HEK293 (cell line): ENCODE measurements around the gene NFRKB.
"Not testable (repeated sequence)": the region's sequence is repeated elsewhere in the genome, so short reads cannot be mapped to it uniquely, and the experiment has no call there.

Experiments
- CTCF ChIA-PET: fragments of 350-600 bp; formaldehyde crosslinking; extraction: SDS; loops from one replicate; lab custom pipeline; 2021; ENCODE audit warnings: antibody characterized with exemption; lab: Yijun Ruan, JAX
- POLR2A ChIA-PET: fragments of 300-600 bp; formaldehyde crosslinking; extraction: SDS; loops from one replicate; lab custom pipeline; 2020; ENCODE audit warnings: antibody characterized with exemption, inconsistent platforms; lab: Yijun Ruan, JAX
- H3K27ac ChIP-seq: fragments of 200-500 bp; sonication (Bioruptor generic); 2 replicates; pipeline ENCODE4 v1.5.1; 2014; ENCODE audit warnings: low read depth, low read length, control low read depth, inconsistent platforms; ENCODE audit errors: extremely low read depth
- H3K36me3 ChIP-seq, 2 experiments: fragments of 200-500 bp in 1 of 2; sonication (Bioruptor generic) in 1 of 2; 1 replicate in 1 of 2; 2 replicates in 1 of 2; pipeline ENCODE4 v1.5.1; 2014 to 2017; ENCODE audit warnings: inconsistent platforms in 2 of 2, low read length in 2 of 2; ENCODE audit not compliant: control insufficient read depth in 2 of 2, insufficient read depth in 1 of 2
- H3K4me1 ChIP-seq: fragments of 200-500 bp; sonication (Bioruptor generic); 2 replicates; pipeline ENCODE4 v1.5.1; 2014; ENCODE audit warnings: mild to moderate bottlenecking, low read length, inconsistent platforms; ENCODE audit not compliant: control insufficient read depth, insufficient read depth
- H3K4me3 ChIP-seq: 2 replicates; pipeline ENCODE4 v1.5.1; 2011; ENCODE audit warnings: low read depth, mild to moderate bottlenecking, control low read depth, low read length, moderate library complexity
- H3K9me3 ChIP-seq: fragments of 200-500 bp; sonication (Bioruptor generic); 2 replicates; pipeline ENCODE4 v1.5.1; 2014; ENCODE audit warnings: low read depth, low read length, inconsistent platforms; ENCODE audit not compliant: control insufficient read depth, insufficient read depth
- BCL11B ChIP-seq: fragments of 450-650 bp; formaldehyde crosslinking; IDR thresholded peaks from 2 replicates; pipeline ENCODE4 v1.5.1; 2016; ENCODE audit warnings: low read depth, missing biosample characterization, missing genetic modification characterization
- GLI4 ChIP-seq: fragments of 450-650 bp; formaldehyde crosslinking; IDR thresholded peaks from 2 replicates; pipeline ENCODE4 v1.5.1; 2016; ENCODE audit warnings: missing biosample characterization, missing genetic modification characterization
- HOXA7 ChIP-seq: sonication (generic); formaldehyde crosslinking; IDR thresholded peaks from 2 replicates; pipeline ENCODE4 v1.8.1; 2022; ENCODE audit warnings: missing genetic modification reagents, borderline replicate concordance
- OSR2 ChIP-seq: fragments of 450-650 bp; formaldehyde crosslinking; IDR thresholded peaks from 2 replicates; pipeline ENCODE4 v1.5.1; 2016; ENCODE audit warnings: missing biosample characterization, missing genetic modification characterization
- RBAK ChIP-seq: fragments of 450-650 bp; formaldehyde crosslinking; IDR thresholded peaks from 2 replicates; pipeline ENCODE4 v1.5.1; 2016; ENCODE audit warnings: missing biosample characterization, missing genetic modification characterization
- ZBTB20 ChIP-seq: fragments of 450-650 bp; formaldehyde crosslinking; IDR thresholded peaks from 2 replicates; pipeline ENCODE4 v1.5.1; 2016; ENCODE audit warnings: missing biosample characterization, missing genetic modification characterization
- ZBTB48 ChIP-seq: fragments of 450-650 bp; formaldehyde crosslinking; IDR thresholded peaks from 2 replicates; pipeline ENCODE4 v1.5.1; 2016; ENCODE audit warnings: missing biosample characterization, missing genetic modification characterization
- ZEB2 ChIP-seq: fragments of 450-650 bp; formaldehyde crosslinking; IDR thresholded peaks from 2 replicates; pipeline ENCODE4 v1.5.1; 2016; ENCODE audit warnings: missing biosample characterization, missing genetic modification characterization
- ZNF10 ChIP-seq: fragments of 450-650 bp; formaldehyde crosslinking; IDR thresholded peaks from 2 replicates; pipeline ENCODE4 v1.5.1; 2017; ENCODE audit warnings: missing biosample characterization, missing genetic modification characterization
- ZNF114 ChIP-seq: fragments of 450-650 bp; formaldehyde crosslinking; IDR thresholded peaks from 2 replicates; pipeline ENCODE4 v1.5.0; 2017; ENCODE audit warnings: missing biosample characterization, missing genetic modification characterization
- ZNF155 ChIP-seq: fragments of 450-650 bp; formaldehyde crosslinking; IDR thresholded peaks from 2 replicates; pipeline ENCODE4 v1.5.1; 2016; ENCODE audit warnings: missing biosample characterization, missing genetic modification characterization
- ZNF211 ChIP-seq: fragments of 450-650 bp; formaldehyde crosslinking; IDR thresholded peaks from 2 replicates; pipeline ENCODE4 v1.5.1; 2016; ENCODE audit warnings: low read depth, missing biosample characterization, missing genetic modification characterization
- ZNF366 ChIP-seq: fragments of 450-650 bp; formaldehyde crosslinking; conservative IDR thresholded peaks from 2 replicates; pipeline ENCODE4 v1.5.1; 2016; ENCODE audit warnings: missing biosample characterization, missing genetic modification characterization
- ZNF391 ChIP-seq: fragments of 450-650 bp; formaldehyde crosslinking; IDR thresholded peaks from 2 replicates; pipeline ENCODE4 v1.5.1; 2016; ENCODE audit warnings: low read depth, missing biosample characterization, missing genetic modification characterization, borderline replicate concordance
- ZNF529 ChIP-seq: fragments of 450-650 bp; formaldehyde crosslinking; IDR thresholded peaks from 2 replicates; pipeline ENCODE4 v1.5.1; 2017; ENCODE audit warnings: missing genetic modification characterization, missing biosample characterization; ENCODE audit not compliant: insufficient replicate concordance
- ZNF548 ChIP-seq: fragments of 450-650 bp; formaldehyde crosslinking; IDR thresholded peaks from 2 replicates; pipeline ENCODE4 v1.5.1; 2016; ENCODE audit warnings: missing biosample characterization, missing genetic modification characterization
- ZNF610 ChIP-seq: fragments of 450-650 bp; formaldehyde crosslinking; IDR thresholded peaks from 2 replicates; pipeline ENCODE4 v1.5.1; 2016; ENCODE audit warnings: missing biosample characterization, missing genetic modification characterization, borderline replicate concordance
- ZSCAN16 ChIP-seq: fragments of 450-650 bp; formaldehyde crosslinking; IDR thresholded peaks from 2 replicates; pipeline ENCODE4 v1.5.1; 2016; ENCODE audit warnings: missing biosample characterization, missing genetic modification characterization
- TF ChIP-seq, protein P1 (sequence below): fragments of 450-650 bp; formaldehyde crosslinking; IDR thresholded peaks from 2 replicates; pipeline ENCODE4 v1.5.1; 2017; ENCODE audit warnings: missing biosample characterization, missing genetic modification characterization
- TF ChIP-seq, protein P2 (sequence below): fragments of 450-650 bp; formaldehyde crosslinking; conservative IDR thresholded peaks from 2 replicates; pipeline ENCODE4 v1.5.1; 2016; ENCODE audit warnings: low read depth, missing biosample characterization, missing genetic modification characterization
- TF ChIP-seq, protein P3 (sequence below): fragments of 450-650 bp; formaldehyde crosslinking; IDR thresholded peaks from 2 replicates; pipeline ENCODE4 v1.5.1; 2016; ENCODE audit warnings: missing biosample characterization, missing genetic modification characterization

NFRKB gene

GRCh38 chr11:129852125-129852740 is 43.1 kb downstream of the NFRKB start:
- ChIA-PET POLR2A (no interaction called here), CTCF (no interaction called here)
- Histone ChIP-seq H3K36me3 (no peaks in the 10 kb centered on the region), H3K27ac (no peak overlapping the region), H3K9me3 (no peaks in the 10 kb centered on the region), H3K4me3 (no peak overlapping the region), H3K4me1 (peaks cover 10% of the 10 kb centered on the region; the same call in 1 of the 2 replicates)
- TF ChIP-seq ZEB2 (tag by site-specific recombination) (no peak), RBAK (no peak), GLI4 (tag by site-specific recombination) (no peak), BCL11B (tag by site-specific recombination) (no peak), ZSCAN16 (tag by site-specific recombination) (no peak), ZNF114 (tag by site-specific recombination) (no peak), ZBTB48 (tag by site-specific recombination) (no peak), ZNF366 (no peak), ZNF548 (tag by site-specific recombination) (no peak), ZNF10 (tag by site-specific recombination) (no peak), ZNF391 (tag by site-specific recombination) (no peak), ZNF610 (tag by site-specific recombination) (no peak)
- TF ChIP-seq, protein P1, sequence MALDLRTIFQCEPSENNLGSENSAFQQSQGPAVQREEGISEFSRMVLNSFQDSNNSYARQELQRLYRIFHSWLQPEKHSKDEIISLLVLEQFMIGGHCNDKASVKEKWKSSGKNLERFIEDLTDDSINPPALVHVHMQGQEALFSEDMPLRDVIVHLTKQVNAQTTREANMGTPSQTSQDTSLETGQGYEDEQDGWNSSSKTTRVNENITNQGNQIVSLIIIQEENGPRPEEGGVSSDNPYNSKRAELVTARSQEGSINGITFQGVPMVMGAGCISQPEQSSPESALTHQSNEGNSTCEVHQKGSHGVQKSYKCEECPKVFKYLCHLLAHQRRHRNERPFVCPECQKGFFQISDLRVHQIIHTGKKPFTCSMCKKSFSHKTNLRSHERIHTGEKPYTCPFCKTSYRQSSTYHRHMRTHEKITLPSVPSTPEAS: no peak

- Histone ChIP-seq H3K4me3 (no peak overlapping the region), H3K9me3 (no peaks in the 10 kb centered on the region), H3K36me3 (no peaks in the 10 kb centered on the region), H3K4me1 (peaks cover 10% of the 10 kb centered on the region; the same call in 1 of the 2 replicates), H3K27ac (no peak overlapping the region)
- ChIA-PET CTCF (no interaction called here), POLR2A (no interaction called here)
- TF ChIP-seq, protein P2, sequence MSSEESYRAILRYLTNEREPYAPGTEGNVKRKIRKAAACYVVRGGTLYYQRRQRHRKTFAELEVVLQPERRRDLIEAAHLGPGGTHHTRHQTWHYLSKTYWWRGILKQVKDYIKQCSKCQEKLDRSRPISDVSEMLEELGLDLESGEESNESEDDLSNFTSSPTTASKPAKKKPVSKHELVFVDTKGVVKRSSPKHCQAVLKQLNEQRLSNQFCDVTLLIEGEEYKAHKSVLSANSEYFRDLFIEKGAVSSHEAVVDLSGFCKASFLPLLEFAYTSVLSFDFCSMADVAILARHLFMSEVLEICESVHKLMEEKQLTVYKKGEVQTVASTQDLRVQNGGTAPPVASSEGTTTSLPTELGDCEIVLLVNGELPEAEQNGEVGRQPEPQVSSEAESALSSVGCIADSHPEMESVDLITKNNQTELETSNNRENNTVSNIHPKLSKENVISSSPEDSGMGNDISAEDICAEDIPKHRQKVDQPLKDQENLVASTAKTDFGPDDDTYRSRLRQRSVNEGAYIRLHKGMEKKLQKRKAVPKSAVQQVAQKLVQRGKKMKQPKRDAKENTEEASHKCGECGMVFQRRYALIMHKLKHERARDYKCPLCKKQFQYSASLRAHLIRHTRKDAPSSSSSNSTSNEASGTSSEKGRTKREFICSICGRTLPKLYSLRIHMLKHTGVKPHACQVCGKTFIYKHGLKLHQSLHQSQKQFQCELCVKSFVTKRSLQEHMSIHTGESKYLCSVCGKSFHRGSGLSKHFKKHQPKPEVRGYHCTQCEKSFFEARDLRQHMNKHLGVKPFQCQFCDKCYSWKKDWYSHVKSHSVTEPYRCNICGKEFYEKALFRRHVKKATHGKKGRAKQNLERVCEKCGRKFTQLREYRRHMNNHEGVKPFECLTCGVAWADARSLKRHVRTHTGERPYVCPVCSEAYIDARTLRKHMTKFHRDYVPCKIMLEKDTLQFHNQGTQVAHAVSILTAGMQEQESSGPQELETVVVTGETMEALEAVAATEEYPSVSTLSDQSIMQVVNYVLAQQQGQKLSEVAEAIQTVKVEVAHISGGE (tag by site-specific recombination): no peak
- TF ChIP-seq ZBTB20 (tag by site-specific recombination): no peak
- TF ChIP-seq ZNF529 (tag by site-specific recombination): no peak
- no peak for TF ChIP-seq ZSCAN16 (tag by site-specific recombination)
- no peak for TF ChIP-seq HOXA7 (CRISPR knock-in tag)
- TF ChIP-seq ZNF155 (tag by site-specific recombination): no peak
- TF ChIP-seq, protein P3, sequence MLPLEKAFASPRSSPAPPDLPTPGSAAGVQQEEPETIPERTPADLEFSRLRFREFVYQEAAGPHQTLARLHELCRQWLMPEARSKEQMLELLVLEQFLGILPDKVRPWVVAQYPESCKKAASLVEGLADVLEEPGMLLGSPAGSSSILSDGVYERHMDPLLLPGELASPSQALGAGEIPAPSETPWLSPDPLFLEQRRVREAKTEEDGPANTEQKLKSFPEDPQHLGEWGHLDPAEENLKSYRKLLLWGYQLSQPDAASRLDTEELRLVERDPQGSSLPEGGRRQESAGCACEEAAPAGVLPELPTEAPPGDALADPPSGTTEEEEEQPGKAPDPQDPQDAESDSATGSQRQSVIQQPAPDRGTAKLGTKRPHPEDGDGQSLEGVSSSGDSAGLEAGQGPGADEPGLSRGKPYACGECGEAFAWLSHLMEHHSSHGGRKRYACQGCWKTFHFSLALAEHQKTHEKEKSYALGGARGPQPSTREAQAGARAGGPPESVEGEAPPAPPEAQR: no peak
- no peak for TF ChIP-seq OSR2
- no peak for TF ChIP-seq ZNF211
Measured at GRCh38 chr11:129849447-129850130, 45.8 kb downstream of the NFRKB start.

DNA sequence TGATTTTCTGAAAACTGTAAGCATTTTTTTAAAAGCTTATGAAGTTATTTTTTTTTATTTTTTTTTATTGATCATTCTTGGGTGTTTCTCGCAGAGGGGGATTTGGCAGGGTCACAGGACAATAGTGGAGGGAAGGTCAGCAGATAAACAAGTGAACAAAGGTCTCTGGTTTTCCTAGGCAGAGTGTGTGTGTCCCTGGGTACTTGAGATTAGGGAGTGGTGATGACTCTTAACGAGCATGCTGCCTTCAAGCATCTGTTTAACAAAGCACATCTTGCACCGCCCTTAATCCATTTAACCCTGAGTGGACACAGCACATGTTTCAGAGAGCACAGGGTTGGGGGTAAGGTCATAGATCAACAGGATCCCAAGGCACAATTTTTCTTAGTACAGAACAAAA is 48.0 kb downstream of the NFRKB start:
- H3K9me3 ChIP-seq, H3K4me1 ChIP-seq, H3K27ac ChIP-seq, CTCF ChIA-PET, H3K4me3 ChIP-seq, H3K36me3 ChIP-seq: not testable (repeated sequence)
- POLR2A ChIA-PET: interaction anchor here (1.8 kb wide), 1 partner anchor 15 kb away, joined by 5 read pairs; no protein-coding TSS in a partner anchor
